ENCODE data around the gene EIF4G1.

DNA sequence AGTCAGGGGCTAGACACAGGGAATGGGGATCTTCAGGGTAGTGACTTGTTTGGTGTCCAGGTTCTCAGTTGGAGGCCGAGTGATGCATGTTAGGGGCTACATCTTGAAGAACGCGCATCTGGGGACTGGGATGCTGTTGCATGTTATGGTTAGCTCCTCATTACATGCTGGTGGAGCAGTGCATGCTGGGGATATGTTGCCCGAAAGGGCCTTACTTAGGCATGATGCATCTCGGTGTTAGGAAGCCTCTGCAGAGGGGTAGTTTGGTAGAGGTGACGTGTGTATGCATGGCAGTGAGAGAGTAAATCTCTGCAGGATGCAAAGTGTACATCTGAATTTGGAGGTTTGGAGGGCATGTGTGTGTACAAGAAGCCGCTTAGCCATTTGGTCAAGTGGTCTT, 2.4 kb downstream of the EIF4G1 start:
- TF ChIP-seq POLR2AphosphoS5 (IDR thresholded peaks at IDR 0.05; ENCODE audit: low read depth, low read length) (0 out of 2 replicates have a peak, but pooled peaks have one; percentile 24), SIN3A (IDR thresholded peaks at IDR 0.05; ENCODE audit: borderline replicate concordance, insufficient read depth, low read depth, low read length) (no peak), TCF7L2 (IDR thresholded peaks at IDR 0.05; ENCODE audit: low read depth, low read length) (no peak)
- TF ChIP-seq, protein P1, sequence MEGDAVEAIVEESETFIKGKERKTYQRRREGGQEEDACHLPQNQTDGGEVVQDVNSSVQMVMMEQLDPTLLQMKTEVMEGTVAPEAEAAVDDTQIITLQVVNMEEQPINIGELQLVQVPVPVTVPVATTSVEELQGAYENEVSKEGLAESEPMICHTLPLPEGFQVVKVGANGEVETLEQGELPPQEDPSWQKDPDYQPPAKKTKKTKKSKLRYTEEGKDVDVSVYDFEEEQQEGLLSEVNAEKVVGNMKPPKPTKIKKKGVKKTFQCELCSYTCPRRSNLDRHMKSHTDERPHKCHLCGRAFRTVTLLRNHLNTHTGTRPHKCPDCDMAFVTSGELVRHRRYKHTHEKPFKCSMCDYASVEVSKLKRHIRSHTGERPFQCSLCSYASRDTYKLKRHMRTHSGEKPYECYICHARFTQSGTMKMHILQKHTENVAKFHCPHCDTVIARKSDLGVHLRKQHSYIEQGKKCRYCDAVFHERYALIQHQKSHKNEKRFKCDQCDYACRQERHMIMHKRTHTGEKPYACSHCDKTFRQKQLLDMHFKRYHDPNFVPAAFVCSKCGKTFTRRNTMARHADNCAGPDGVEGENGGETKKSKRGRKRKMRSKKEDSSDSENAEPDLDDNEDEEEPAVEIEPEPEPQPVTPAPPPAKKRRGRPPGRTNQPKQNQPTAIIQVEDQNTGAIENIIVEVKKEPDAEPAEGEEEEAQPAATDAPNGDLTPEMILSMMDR (IDR thresholded peaks at IDR 0.05) = no peak
- TF ChIP-seq, protein P2, sequence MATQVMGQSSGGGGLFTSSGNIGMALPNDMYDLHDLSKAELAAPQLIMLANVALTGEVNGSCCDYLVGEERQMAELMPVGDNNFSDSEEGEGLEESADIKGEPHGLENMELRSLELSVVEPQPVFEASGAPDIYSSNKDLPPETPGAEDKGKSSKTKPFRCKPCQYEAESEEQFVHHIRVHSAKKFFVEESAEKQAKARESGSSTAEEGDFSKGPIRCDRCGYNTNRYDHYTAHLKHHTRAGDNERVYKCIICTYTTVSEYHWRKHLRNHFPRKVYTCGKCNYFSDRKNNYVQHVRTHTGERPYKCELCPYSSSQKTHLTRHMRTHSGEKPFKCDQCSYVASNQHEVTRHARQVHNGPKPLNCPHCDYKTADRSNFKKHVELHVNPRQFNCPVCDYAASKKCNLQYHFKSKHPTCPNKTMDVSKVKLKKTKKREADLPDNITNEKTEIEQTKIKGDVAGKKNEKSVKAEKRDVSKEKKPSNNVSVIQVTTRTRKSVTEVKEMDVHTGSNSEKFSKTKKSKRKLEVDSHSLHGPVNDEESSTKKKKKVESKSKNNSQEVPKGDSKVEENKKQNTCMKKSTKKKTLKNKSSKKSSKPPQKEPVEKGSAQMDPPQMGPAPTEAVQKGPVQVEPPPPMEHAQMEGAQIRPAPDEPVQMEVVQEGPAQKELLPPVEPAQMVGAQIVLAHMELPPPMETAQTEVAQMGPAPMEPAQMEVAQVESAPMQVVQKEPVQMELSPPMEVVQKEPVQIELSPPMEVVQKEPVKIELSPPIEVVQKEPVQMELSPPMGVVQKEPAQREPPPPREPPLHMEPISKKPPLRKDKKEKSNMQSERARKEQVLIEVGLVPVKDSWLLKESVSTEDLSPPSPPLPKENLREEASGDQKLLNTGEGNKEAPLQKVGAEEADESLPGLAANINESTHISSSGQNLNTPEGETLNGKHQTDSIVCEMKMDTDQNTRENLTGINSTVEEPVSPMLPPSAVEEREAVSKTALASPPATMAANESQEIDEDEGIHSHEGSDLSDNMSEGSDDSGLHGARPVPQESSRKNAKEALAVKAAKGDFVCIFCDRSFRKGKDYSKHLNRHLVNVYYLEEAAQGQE (IDR thresholded peaks at IDR 0.05; ENCODE audit: insufficient read depth in 1 of 2, low read depth in 2 of 2, low read length in 1 of 2) = no peak
